T47D (cell line): ENCODE measurements around the gene PAQR9.
A peak's percentile ranks its signal among the peaks of the same experiment; 100 is the strongest.
"Not testable (repeated sequence)": the region's sequence is repeated elsewhere in the genome, so short reads cannot be mapped to it uniquely, and the experiment has no call there.

Experiments
- DNase-seq, 2 experiments: peaks; one replicate each; pipeline versions ENCODE4 v3.0.0 to v3.0.0-alpha.2; 2011 to 2012; ENCODE audit warnings: low read depth in 1 of 2, low spot score in 1 of 2
- JUND ChIP-seq: IDR thresholded peaks from 2 replicates; pipeline ENCODE4 v1.6.1; 2012; ENCODE audit warnings: low read depth
- in situ Hi-C: cut with HindIII; loops from 2 replicates; pipeline ENCODE4 v1.10.0; 2016; ENCODE audit warnings: low sequenced_read_pairs, low pct_unique_long_range_greater_than_20kb

PAQR9 gene

DNA sequence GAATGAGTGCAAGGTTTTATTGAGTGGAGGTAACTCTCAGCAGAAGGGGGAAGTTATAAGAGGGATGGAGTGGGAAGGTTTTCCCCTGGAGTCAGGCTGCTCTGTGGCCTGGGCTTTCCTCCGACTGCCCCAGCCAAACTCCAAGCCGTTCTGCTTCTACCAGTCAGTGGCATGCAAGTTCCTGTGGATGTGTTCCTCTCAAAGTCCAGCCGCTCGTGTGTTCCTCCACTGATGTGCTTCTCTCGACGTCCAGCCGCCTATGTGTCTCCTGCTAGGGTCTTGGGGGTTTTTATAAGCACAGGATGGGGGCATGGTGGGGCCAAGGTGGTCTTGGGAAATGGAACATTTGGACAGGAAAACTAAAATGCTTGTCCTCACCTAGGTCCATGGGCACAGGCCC, 28.8 kb upstream of the PAQR9 start:
- in situ Hi-C loops: no loop called here
- TF ChIP-seq JUND: no peak
- DNase-seq: no peak

DNA sequence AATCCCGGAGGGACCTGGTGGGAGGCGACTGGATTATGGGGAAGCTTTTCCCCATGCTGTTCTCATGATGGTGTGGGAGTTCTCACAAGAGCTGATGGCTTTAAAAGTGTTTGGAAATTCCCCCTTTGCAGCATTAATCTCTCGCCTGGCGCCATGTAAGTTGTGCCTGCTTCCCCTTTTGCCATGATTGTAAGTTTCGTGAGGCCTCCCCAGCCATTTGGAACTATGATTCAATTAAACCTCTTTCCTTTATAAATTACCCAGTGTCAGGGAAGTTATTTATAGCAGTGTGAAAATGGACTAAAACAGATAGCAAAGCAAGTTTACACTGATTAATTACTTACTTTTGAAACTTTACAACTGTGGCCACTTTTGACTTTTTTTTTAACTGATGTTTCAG, 27.2 kb upstream of the PAQR9 start:
- in situ Hi-C loops: no loop called here
- no peak for TF ChIP-seq JUND
- no peak for DNase-seq

DNA sequence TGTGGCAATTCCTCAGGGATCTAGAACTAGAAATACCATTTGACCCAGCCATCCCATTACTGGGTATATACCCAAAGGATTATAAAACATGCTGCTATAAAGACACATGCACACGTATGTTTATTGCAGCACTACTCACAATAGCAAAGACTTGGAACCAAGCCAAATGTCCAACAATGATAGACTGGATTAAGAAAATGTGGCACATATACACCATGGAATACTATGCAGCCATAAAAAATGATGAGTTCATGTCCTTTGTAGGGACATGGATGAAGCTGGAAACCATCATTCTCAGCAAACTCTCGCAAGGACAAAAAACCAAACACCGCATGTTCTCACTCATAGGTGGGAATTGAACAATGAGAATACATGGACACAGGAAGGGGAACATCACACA, 25.4 kb upstream of the PAQR9 start:
- DNase-seq, in situ Hi-C loops: not testable (repeated sequence)

DNA sequence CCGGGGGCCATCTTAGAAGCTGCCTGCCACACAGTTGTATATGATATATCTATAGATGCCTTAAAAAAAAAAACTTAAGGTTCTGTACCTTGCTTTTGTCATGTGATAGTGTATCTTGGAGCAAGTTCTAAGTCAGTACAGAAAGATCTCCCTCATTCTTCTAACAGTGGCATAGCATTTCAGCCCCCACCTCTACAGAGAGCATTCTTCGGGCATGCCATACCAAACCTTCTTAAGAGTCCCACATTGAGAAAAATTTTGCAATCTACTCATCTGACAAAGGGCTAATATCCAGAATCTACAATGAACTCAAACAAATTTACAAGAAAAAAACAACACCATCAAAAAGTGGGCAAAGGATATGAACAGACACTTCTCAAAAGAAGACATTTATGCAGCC, 24.7 kb upstream of the PAQR9 start:
- DNase-seq, in situ Hi-C loops: not testable (repeated sequence)

DNA sequence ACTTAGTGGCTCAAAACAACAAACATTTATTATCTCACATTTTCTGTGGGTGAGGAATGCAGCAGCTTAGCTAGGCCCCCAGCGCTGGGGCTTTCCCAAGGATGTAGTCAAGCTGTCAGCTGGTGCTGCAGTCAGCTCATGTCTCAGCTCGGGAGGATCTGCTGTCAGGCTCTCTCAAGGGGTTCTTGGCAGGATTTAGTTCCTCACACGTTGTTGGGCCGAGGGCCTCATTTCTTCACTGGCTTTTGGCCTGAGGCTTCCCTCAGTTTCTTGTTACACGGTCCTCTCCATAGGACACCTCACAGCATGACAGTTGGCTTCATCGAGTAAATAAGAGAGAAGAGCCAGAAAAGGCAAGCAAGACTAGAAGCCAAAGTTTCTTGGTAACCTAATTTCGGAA, 24.2 kb upstream of the PAQR9 start:
- TF ChIP-seq JUND: no peak
- in situ Hi-C loops: no loop called here
- DNase-seq: no peak

DNA sequence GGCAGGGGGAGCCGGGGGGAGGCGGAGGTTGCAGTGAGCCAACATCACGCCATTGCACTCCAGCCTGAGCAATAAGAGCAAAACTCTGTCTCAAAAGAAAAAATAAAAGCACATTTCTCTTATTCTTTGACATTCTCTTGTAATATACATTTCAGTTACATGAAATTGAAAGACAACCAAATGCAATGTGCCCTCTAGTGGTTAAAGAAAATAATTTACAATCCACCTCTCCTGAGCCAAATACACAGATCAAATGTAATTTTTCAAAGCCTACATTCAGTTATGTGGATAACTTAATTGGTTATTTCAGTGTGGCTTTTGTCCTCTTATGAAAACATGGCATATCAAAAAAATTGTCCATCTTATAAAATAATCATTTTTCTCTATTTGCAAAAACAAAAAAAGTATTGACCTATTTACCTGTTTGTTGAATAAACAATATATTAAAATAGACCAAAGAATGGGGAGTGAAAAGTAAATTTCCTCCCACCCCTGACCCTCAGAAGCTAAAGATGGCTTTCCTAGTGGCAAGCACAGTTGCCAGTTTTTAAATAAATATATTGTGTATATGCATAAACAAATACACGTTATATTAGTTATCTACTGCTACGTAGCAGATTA, 23.7 kb upstream of the PAQR9 start:
- TF ChIP-seq JUND: no peak
- DNase-seq: peak in 1 of 2 experiments; percentile 66
- in situ Hi-C loops: no loop called here

DNA sequence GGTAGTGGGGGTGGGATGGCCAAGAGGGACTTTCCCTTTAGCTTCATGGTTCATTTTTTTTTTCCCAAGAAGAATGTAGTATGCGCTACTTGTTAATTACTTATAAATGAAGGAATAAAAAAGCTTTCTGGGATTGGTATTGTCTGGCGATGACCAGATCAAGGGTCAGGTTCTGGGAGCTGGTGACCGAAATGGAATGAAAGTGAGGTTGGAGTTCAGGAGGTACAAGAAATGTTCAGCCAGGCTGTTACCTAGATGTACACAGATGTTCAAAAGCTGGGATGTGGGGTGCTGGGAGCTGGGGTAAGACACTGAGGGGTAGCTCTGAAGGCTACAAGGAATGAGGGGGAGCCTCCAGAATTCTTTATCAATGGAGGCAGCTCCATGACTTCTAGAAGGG, 20.8 kb upstream of the PAQR9 start:
- in situ Hi-C loops: no loop called here
- no peak for DNase-seq
- no peak for TF ChIP-seq JUND

DNA sequence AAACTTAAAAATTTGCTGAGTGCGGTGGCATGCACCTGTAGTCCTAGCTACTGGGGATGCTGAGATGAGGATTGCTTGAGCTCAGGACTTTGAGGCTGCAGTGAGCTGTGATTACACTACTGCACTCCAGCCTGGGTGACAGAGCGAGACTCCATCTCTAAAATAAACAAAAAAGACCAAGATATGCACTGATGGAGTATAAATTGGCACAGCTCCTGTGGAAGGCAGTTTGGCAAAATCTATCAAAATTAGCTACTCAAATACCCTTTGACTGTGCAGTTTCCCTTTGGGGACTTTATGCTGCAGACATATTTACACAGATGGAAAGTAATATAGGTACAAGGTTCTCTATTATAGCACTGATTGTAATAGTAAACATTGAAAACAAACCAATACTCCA, 19.8 kb upstream of the PAQR9 start:
- no peak for DNase-seq
- in situ Hi-C loops: no loop called here
- TF ChIP-seq JUND: no peak

DNA sequence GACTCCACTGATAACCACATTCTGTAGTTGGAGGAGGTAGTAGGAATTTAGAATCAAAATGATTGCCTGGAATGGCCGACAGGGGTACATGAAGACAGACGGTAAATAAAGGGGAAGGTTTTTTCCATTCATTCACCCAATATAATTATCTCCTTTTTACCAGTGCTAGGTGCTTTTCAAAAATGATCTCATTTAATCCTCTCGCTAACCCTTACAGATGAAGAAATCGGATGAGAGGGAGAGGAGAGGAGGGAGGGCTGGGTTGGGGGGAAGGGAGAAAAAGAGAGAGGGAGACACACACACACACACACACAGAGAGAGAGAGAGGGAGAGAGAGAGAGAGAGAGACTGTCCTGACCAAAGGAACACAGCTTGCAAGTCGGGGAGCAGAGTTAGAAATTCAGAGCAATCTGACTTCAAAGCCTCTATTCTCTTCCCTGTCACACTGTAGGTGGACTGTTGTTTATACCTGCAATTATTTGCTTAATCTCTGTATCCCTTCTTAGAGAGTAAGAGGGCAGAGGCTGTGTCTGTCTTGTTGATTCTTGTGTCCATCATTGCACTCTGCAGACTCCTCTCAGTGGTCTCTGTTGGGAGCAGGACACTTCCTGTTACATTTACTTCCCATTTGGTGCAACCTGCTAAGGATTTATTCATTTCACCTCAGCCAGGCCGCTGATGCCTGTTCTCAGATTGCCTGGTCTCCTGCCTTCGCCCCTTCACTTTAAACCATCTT, 18.7 kb upstream of the PAQR9 start:
- in situ Hi-C loops: no loop called here
- TF ChIP-seq JUND: no peak

DNA sequence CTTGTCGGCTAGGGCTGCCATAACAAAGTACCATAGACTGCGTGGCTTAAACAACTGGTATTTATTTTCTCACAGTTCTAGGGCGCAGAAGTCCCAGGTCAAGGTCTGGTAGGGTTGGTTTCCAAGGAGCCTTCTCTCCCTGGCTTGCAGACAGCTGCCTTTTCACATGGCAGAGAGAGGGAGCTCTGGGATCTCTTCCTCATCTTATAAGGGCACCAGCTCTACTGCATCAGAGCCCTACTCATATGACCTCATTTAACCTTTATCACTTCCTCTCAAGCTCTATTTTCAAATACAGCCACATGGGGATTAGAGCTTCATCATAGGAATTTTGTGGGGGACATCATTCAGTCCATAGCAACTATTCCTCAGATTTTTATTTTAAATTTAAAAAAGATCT, 17.6 kb upstream of the PAQR9 start:
- no peak for TF ChIP-seq JUND
- DNase-seq: no peak
- in situ Hi-C loops: no loop called here

More for the DNA sequence above, 18.7 kb upstream of the PAQR9 start:
- no peak for DNase-seq

DNA sequence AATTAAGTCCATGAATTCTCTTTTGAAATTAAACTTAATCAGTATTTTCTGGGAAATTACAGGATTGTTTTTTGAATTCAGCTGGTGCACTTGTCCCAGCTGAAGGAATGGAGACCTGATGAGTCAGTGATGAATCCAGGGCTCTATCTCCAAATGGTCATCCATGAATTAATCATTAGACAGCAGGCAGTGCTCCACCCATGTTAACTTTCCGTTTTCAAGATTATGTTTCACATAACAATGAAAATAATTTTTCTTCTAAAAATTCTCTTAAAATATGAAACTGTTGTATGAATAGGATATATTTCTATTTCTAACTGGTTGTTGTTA, 13.9 kb upstream of the PAQR9 start:
- DNase-seq: no peak
- no peak for TF ChIP-seq JUND
- in situ Hi-C loops: no loop called here

DNA sequence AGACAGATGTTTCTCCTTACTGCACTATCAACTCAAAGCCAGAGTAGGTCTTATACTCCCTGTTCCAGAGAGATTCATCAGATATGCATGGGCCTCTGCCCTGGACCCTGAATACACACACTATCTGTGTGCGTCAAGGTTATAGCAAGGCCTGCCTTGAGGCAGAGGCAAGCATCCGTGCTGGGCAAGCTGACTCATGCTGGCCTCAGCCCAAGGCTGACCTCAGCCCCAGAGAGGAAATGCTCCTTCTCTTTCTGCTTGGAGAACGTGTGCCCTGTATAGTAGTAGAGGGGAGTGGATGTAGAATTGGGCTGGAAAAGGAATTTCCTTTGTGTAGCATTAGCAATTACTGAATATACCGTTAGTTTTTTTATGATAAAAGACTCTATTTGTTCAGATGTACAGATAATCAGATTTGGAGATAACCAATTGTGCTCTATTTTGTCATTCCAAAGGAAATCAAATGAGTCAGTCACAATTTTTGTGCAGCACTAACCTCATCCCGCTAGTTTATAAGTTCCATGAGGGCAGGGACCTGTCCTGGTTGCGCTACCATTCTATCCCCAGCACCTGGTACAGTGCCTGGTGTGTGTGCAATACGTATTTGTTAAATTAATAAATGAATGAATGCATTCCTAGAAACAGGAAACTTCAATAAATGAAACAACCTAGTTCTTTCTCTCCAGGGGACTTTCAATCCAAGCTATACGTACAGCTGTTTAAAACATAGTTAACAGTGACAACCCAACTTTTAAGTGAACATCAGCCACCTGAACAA, 13.3 kb upstream of the PAQR9 start:
- peak; percentile 69 for TF ChIP-seq JUND
- in situ Hi-C loops: no loop called here
- peak; percentile 61 to 73 for DNase-seq

DNA sequence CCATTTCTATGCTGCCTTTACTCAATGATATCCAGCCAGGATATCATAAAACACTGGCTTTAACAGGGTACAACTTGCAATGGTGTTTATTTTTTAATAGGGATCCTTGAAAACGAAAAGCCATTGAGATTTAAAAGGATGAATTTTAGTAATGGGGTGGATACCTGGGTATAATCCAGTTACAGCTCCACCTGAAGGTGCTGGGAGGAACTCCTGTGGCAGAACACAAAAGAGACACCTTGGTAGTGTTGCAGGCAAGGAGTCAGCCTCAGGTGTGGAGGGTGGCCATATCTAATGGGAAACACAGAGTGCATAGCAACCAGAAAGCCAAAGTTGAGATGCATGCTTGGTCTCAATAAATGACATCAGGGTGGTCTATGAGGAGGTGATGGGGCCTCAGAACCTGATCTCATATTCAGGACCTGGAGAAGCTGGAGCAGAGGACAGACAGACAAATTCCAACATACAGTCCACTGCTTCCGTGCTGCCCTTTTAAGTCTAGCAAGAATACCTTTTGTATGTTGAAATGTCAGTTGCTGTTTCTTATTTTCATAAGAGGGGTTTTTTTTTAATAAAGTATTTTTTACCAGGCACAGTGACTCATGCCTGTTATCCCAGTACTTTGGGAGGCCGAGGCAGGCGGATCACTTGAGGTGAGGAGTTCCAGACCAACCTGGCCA, 12.0 kb upstream of the PAQR9 start:
- peak in 1 of 2 experiments; percentile 49 for DNase-seq
- in situ Hi-C loops: no loop called here
- no peak for TF ChIP-seq JUND
